HG03457 (cell line): ENCODE results near the gene ZSCAN23.
"Not testable (repeated sequence)": the region's sequence is repeated elsewhere in the genome, so short reads cannot be mapped to it uniquely, and the experiment has no call there.

Source experiments
- ATAC-seq: cut with Tn5 transposase; IDR thresholded peaks from one replicate; pipeline ENCODE4 v1.9.1; 2021; ENCODE audit warnings: moderate number of reproducible peaks; ENCODE audit not compliant: unreplicated experiment

Gene ZSCAN23

DNA sequence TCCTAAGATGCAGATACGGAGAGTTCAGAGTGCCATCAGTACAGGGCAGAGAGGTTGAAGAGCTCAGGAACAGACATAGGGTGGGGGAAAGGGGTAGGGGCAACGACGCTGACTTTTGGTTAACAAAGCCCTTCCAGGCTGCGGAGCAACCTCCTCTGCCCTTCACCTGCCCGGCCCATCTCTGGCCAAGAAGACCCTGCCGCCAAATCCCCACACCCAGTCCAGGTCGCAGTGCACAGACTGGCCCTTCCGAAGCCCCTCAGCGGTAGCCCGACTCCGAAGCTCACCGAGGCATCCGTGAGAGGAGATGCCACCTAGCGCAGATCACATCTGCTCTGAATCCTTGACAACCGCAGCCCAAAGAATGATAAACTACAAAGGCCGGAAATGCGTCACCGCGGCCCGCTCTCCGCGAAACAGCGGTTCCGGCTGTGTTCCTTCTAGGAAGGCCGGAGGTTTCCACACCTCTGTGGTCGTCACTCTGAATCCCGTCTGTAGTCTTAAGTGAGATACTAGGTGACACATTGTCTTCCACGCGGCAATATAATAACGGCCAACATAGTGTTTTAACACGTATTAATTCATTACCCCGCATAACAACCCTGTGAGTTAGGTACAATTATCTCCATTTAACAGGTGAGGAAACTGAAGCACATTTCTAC, at the start of gene ZSCAN23:
Gene ZSCAN23, minus strand, starts transcription at position 380 of the 662 bp plus-strand sequence. CDS start 7,225 bp downstream, outside the sequence.
- ATAC-seq, result peak; percentile 84

DNA sequence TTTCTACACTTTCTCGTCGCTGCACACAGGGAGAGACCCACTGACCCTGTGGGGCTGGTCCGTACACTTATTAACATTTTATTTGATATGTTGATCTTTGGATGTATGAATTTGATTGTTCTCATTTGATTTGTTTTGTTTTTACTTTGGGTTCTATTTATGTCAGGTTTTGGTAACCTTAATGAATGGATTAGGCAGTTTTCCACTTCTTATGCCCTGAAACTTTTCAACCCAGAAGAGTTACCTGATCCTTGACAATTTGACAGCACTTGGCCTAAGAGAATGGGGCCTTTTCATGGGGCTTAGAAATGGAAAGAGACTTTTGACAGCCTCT, 48.7 kb upstream of the ZSCAN23 start:
- ATAC-seq, result no peak

DNA sequence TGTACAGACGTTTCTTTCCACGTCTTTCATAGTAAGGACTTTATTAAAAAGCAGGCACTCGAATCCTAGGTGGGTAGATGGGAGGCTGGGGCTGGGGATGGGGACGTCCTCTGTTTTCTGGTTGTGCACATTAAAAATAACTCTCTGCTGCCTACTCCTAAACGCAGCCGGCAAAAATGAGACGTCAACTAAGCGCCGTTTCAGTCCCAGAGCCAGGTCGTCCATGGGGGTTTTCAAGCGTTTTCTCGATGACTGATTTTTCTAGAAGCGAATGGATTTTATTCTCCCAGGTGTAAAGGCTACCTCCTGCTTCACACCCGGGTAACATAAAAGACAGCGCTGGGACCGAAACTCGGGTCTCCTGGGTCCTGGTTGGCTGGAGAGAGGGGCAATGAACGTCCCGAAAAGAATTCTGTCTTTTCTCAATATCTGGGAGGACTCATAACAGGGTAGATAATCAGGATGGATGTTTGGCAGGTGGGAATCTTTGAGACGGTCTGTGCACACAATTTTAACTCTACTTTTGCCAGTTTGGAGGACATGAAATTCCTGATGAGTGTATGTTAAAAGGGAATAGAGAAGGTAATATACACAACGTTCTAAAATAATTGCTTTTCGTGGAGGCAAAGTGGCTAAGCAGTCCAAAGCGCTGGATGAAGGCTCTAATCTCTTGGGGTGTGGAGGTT, 47.1 kb upstream of the ZSCAN23 start:
- no peak for ATAC-seq

DNA sequence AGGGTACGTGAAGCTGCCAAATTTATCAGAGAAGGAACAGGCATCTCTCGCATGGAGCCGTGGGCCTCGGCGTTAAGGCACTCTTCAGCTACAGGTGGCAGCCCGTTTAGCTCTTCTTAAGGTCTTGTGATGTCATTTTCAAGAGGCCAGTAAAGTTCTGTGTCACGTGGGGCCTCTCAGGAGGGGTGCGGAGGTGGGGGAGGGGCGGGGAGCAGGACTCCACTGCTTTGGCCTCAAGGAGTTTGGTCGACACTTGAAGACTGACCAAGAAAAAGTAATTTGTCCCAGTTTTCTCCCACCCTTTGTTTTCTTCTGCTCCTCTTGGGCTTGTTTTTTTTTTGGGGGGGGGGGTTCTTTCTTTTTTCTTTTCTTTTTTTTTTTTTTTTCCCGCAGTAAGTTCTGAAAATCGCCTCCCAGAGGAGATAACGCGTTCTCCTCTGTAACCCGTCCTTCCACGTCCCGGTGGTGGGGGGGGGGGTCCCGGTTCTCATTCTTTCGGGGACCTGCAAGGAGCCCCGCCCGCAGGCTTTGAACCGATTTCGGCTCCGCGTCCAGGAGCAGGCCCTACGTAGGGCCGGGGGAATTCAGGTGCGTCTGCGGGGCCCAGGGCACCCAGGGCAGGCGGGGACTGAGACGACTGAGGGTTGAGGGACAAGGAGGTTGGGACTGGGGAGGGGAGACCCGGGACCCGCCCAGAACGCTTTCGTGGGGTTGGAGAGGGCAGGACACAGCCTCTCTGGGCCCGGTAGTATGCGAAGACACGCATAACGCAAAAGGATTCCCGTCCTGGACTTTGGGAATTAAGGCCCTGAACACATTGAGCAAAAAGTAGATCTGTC, 46.3 kb upstream of the ZSCAN23 start:
- ATAC-seq, result no peak

DNA sequence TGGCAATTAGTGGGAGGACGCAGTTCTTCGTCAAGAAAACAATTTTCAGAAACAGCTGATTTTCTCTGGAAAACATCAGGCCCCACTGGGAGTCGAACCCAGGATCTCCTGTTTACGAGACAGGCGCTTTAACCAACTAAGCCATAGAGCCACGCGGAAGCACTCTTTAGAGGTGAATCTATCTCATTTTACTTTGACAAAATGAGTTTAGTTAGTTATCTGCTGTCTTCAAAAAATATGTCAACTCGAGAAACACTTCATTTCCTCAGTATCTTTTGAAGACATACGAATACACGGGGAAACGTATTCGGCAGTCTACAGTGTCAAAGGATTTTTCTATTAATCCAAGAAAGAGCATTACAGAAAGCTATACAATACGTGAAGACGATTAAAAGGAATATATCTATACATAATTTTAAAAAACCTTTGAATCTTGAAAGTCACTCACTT, 45.6 kb upstream of the ZSCAN23 start:
- ATAC-seq, result no peak

DNA sequence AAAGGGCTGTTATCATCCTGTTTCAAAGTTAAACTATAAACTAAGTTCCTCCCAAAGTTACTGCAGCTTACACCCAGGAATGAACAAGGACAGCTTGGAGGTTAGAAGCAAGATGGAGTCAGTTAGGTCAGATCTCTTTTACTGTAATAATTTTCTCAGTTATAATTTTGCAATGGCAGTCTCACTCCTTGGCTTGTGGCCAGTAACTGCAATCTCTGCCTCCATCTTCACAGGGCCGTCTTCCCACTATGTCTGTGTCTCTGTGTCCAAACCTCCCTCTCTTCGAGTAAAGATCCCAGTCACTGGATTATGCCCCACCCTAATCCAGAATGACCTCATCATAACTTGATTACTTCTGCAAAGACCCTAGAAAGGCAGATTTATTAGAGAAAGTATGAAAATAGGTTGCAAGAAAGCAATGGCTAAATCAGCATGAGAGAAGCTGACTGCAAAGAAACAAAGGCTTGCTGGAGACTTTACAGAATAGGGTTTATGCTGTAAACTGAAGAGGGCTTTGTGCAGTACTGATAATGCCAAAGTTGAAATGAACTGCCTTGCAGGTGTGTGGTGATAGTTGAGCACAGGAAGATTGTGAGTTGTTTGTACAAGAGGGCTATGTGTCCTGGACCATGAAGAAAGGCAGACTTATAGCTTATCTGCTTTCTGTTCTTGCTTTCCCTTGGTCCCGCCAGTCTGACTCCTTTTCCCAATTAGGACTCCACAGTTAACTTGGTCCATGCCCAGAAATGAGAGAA, 43.9 kb upstream of the ZSCAN23 start:
- no peak for ATAC-seq

DNA sequence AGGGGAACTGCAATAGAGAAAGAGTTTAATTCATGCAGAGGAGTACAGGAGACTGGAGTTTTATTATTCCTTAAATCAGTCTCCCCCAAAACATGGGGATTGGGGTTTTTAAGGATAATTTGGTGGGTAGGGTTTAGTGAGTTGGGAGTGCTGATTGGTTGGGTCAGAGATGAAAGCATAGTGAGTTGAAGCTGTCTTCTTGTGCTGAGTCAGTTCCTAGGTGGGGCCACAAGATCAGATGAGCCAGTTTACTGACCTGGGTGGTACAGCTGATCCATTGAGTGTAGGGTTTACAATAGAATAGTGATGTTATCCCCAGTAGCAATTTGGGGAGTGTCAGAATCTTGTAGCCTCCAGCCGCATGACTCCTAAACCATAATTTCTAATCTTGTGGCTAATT, 43.2 kb upstream of the ZSCAN23 start:
- ATAC-seq, result no peak

DNA sequence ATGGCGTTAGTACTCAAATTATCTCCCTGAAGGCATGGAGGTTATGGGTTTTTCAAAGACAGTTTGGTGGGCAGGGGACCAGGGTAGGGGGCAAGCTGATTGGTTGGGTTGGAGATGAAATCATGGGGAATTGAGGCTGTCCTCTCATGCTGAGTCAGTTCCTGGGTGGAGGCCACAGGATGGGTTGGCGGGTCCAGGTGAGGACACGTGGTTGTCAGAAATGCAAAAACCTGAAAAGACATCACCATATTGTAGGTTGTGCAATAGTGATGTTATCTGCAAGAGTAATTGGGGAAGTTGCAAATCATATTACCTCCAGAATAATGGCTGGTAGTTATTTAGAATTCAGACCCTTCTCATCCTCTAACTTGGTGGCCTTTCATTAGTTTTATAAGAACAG, 42.2 kb upstream of the ZSCAN23 start:
- no peak for ATAC-seq

DNA sequence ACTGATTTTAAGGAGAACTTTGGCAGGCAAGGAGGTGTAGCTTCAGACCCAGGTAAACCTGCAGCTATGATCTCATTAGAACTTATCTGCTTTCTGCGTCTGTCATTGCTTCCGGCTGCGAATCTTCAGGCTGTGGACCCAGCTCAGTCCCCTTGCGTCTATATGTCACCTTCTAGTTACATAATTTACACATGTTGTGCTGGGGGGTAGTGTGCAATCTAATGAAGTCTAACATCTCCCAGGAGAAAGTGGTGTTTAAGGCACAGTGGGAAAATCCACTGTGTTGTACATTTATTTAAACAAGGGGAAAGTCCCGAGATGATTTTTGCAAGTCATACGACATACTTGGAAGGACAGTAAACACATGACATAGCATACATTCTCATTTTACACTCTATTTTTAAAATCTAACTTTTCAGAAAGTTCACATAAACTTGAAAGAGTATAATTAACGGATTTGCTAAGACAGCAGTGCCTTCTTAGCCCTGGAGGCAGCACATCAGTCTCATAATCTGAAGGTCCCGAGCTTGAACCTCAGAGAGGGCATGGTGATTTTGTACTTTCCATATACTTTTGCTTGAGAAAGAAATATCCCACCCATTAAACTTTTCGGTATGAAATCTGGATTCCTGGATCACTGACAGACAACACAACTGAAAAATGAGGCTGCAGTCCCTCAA, 37.1 kb upstream of the ZSCAN23 start:
- ATAC-seq, result no peak

DNA sequence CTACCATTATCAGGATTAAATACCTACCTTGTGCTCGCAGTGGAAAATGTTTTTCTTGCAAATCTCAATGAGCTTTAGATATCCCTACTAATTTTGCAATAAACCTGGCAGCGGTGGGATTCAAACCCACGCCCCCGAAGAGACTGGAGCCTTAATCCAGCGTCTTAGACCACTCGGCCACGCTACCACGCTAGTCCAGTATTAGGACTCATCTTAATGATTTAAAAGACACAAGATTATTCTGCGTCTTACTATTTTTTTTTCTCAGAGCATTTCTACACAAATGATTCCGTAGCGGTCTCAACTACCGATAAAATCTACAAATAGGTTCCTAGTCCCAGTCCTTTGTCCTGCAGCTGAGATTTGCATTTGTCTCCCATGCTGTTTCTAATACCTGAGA, 35.2 kb upstream of the ZSCAN23 start:
- no peak for ATAC-seq

DNA sequence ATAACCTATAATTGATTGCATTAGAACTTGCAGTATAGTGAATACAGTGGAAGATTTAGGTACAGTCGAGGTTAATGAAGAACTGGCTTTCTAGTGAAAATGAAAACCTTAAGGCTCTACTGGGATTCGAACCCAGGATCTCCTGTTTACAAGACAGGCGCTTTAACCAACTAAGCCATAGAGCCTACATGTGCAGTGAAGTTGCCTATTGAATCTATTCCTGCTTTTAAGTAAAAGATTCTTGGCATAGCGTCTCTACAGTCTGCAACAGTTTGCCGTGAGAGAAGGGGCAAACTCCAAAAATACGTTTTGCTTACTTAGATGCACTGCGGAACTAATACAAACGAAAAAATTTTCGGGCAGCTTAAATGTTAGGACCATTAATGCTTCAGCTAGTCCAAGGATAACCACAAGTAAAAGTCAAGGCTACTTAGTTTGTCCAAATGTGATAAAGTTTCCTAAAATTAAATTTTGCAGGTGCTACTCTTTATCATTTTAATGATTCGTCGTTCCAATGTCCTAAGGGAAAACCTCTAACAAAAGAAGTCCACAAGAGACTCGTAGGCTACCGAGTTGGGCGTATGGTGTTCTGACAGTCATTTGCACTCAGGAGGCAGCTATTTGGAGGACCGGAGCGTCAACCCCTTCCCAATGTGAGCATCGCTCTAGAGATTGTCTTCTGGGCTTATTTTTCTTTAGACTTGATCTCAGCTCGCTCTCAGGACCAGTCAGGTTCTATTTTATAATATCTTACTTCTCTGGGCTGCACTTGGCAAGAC, 31.3 kb upstream of the ZSCAN23 start:
- ATAC-seq, result no peak

DNA sequence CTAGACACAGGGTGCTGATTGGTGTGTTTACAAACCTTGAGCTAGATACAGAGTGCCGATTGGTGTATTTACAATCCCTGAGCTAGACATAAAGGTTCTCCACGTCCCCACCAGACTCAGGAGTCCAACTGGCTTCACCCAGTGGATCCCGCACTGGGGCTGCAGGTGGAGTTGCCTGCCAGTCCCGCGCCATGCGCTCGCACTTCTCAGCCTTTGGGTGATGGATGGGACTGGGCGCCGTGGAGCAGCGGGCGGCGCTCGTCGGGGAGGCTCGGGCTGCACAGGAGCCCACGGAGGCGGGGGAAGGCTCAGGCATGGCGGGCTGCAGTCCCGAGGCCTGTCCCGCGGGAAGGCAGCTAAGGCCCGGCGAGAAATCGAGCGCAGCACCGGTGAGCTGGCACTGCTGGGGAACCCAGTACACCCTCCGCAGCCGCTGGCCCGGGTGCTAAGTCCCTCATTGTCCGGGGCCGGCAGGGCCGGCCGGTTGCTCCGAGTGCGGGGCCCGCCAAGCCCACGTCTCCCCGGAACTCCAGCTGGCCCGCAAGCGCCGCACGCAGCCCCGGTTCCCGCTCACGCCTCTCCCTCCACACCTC, 26.0 kb upstream of the ZSCAN23 start:
- ATAC-seq, result not testable (repeated sequence)

DNA sequence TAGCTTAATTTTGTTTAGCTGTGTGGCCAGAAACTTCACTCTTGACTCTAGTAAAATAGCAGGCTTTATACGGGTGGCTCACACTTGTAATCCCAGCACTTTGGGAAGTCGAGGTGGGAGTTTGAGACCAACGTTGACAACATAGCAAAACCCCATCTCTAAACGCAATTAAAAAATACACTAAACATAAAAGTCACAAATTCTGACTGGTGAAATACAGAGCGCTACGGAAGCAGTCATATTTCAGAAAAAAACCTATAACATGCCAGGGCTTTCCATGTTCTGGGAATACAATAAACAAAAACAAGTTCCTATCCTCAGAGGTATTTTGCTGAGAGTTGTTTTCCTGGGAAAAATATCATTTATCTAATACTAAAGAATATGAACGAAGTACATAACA, 24.8 kb upstream of the ZSCAN23 start:
- no peak for ATAC-seq

DNA sequence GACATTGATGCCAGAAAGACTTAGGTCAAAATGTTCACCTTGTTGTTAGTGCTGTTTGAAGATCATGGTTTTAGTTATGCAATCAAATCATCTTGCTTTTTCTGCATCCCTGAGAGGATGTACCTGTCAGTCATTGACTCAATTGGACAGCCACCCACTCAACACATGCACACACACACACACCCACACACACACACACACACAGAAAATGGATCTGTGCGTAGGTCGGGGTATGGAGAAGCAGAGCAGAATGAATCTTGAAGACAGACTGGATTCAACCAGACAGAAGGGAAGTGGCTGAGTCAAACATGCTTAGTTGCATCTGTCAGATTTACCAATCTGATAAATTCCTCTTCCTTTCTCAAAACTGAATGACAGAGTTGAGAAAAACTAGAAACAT, 19.1 kb upstream of the ZSCAN23 start:
- ATAC-seq, result no peak

DNA sequence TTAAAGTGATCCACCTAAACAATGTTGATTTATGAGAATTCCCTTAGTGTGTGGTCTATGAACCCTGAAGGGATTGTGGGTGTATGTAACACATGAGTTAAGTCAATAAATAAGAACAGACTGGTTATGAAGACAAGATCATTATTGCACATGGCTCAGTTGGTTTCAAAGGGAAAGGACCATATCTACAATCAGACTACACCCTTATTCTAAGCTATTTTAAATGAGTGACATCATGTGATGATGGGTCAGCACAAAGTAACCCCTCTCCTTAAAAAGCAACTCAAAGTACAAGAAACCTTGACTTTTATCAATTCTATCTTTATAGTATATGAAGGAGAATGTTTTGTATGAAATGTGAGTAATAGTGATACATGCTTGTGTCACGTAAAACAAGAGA, 15.3 kb upstream of the ZSCAN23 start:
- no peak for ATAC-seq

DNA sequence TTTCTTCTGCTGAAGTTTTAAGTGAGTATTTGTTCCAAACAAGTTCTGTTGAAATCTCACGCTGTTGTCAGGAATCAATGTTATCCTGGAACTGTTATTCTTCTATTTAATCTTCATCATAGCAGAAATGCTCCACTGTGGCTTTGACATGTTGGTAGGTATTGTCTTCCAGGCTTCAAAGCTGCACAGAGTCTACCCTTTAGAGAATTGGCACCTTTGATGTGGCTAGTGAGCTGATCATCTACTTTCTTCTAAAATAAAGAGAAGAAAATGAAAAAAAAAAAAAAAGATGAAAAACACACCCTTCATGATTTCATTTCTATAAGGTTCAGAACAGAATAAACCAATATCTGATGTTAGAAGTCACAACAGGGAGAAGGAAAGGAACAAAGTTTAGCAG, 5.8 kb upstream of the ZSCAN23 start:
- no peak for ATAC-seq

DNA sequence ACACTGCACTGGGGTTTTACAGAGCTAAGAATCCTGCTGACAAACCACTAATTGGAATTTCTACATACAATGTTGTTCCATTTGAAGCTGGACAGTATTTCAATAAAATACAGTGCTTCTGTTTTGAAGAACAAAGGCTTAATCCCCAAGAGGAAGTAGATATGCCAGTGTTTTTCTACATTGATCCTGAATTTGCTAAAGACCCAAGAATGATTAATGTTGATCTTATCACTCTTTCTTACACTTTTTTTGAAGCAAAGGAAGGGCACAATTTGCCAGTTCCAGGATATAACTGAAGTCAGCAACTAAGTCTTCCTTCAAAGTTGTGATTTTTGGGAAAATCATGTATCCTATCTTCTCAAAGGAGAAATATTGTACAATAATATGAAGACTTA, 4.2 kb upstream of the ZSCAN23 start:
- not testable (repeated sequence) for ATAC-seq

DNA sequence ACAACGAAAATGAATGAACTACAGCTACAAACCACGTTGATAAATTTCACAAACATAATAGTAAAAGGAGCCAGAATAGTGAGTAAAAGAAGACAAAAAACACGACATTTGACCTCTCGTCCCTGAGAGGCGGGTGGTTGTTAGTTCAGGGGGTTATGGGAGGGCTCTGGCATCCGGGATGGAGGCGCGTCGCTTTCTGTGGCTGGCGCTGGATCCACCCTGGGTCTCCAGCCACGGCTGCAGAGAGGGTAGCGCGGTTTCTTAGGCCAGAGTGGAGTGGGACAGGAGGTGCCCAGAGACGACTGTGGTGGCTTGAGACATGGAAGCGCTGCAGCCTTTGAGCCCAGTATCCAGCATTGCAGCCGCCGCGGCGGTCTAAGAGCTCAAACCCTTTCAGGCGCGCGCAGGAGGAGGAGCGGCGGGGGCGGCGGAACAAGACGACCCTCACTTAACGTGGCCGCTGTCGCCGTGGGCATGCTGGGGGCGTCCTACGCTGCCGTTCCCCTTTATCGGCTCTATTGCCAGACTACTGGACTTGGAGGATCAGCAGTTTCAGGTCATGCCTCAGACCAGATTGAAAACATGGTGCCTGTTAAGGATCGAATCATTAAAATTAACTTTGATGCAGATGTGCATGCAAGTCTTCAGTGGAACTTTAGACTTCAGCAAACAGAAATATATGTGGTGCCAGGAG, 3.7 kb upstream of the ZSCAN23 start:
- ATAC-seq, result no peak

DNA sequence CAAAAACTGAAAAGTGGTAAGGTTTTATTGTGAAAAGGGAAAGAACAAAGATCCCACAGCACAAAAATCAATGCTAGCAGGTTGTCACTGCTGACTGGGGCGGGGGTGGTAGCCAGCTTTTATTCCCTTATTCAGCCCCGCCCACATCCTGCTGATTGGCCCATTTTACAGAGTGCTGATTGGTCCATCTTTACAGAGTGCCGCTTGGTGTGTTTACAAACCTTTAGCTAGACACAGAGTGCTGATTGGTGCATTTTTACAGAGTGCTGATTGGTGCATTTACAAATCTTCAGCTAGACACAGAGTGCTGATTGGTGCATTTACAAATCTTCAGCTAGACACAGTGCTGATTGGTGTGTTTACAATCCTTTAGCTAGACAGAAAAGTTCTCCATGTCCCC, 1.5 kb upstream of the ZSCAN23 start:
- ATAC-seq, result not testable (repeated sequence)
